SK-N-SH (cell line): ENCODE data around the gene TRIM65. TPM values are rescaled to one million over a fixed set of nuclear protein-coding genes. Genes with fewer than 3 reads are reported as not detected.

Experiments used
- CHD2 ChIP-seq: fragments of 150-350 bp; IDR thresholded peaks from 2 replicates; pipeline ENCODE4 v1.6.1; 2018; ENCODE audit warnings: low read length; ENCODE audit not compliant: partially characterized antibody
- ELF1 ChIP-seq: IDR thresholded peaks from 2 replicates; pipeline ENCODE4 v1.4.0; 2012
- GABPA ChIP-seq: IDR thresholded peaks from 2 replicates; pipeline ENCODE4 v1.4.0; 2012; ENCODE audit warnings: low read depth, mild to moderate bottlenecking
- GATA2 ChIP-seq: sonication (generic); formaldehyde crosslinking; IDR thresholded peaks from 2 replicates; pipeline ENCODE4 v1.5.0; 2020; ENCODE audit warnings: mild to moderate bottlenecking, missing genetic modification reagents
- IRF3 ChIP-seq: fragments of 150-350 bp; IDR thresholded peaks from 2 replicates; pipeline ENCODE4 v1.6.1; 2016; ENCODE audit warnings: mild to moderate bottlenecking, low read depth, low read length
- JUND ChIP-seq: IDR thresholded peaks from 2 replicates; pipeline ENCODE4 v1.4.0; 2012
- MXI1 ChIP-seq: IDR thresholded peaks from 2 replicates; pipeline ENCODE4 v1.6.1; 2012; ENCODE audit warnings: mild to moderate bottlenecking, low read depth, low read length, improper control_type of control experiment
- NFIC ChIP-seq: IDR thresholded peaks from 2 replicates; pipeline ENCODE4 v1.4.0; 2012; ENCODE audit warnings: borderline replicate concordance
- NRF1 ChIP-seq: IDR thresholded peaks from 2 replicates; pipeline ENCODE4 v1.6.1; 2012; ENCODE audit warnings: low read depth, mild to moderate bottlenecking, low read length
- POLR2AphosphoS5 ChIP-seq: IDR thresholded peaks from 2 replicates; pipeline ENCODE4 v1.6.1; 2012; ENCODE audit warnings: low read depth, low read length
- REST ChIP-seq: IDR thresholded peaks from 2 replicates; pipeline ENCODE4 v1.6.1; 2012; ENCODE audit warnings: mild to moderate bottlenecking, low read depth, low read length, moderate library complexity
- RFX5 ChIP-seq: IDR thresholded peaks from 2 replicates; pipeline ENCODE4 v1.6.1; 2012; ENCODE audit warnings: mild to moderate bottlenecking, improper control_type of control experiment, low read length
- RXRA ChIP-seq: IDR thresholded peaks from 2 replicates; pipeline ENCODE4 v1.4.0; 2012; ENCODE audit warnings: low read depth, mild to moderate bottlenecking, borderline replicate concordance
- SIN3A ChIP-seq: IDR thresholded peaks from 2 replicates; pipeline ENCODE4 v1.6.1; 2012; ENCODE audit warnings: low read depth, mild to moderate bottlenecking, low read length, moderate library complexity, borderline replicate concordance
- SMC3 ChIP-seq: IDR thresholded peaks from 2 replicates; pipeline ENCODE4 v1.6.1; 2012; ENCODE audit warnings: low read depth, low read length, improper control_type of control experiment
- TCF12 ChIP-seq: IDR thresholded peaks from 2 replicates; pipeline ENCODE4 v1.4.0; 2012
- USF2 ChIP-seq: fragments of 150-350 bp; IDR thresholded peaks from 2 replicates; pipeline ENCODE4 v1.6.1; 2017; ENCODE audit warnings: antibody characterized with exemption, low read length, low read depth, borderline replicate concordance
- YY1 ChIP-seq: IDR thresholded peaks from 2 replicates; pipeline ENCODE4 v1.4.0; 2012; ENCODE audit warnings: low read depth, mild to moderate bottlenecking
- ZBTB33 ChIP-seq: IDR thresholded peaks from 2 replicates; pipeline ENCODE4 v1.4.0; 2012; ENCODE audit warnings: low read depth, borderline replicate concordance
- polyA plus RNA-seq, 3 experiments: library from polyadenylated mRNA; depleted of rRNA; stranded (reverse); fragments of >200 nt; gene quantifications; 2 replicates each; pipeline ENCODE4 v1.2.3, GENCODE V29; 2012
- TF ChIP-seq, protein P1 (sequence below): fragments of 200-600 bp; sonication (generic); IDR thresholded peaks from 2 replicates; pipeline ENCODE4 v1.6.1; 2017; ENCODE audit warnings: antibody characterized with exemption, mild to moderate bottlenecking, moderate library complexity

The TRIM65 gene
- polyA plus RNA-seq, 1 of the 3 experiments (the other 2 are of a cell fraction): 13.1 TPM

DNA sequence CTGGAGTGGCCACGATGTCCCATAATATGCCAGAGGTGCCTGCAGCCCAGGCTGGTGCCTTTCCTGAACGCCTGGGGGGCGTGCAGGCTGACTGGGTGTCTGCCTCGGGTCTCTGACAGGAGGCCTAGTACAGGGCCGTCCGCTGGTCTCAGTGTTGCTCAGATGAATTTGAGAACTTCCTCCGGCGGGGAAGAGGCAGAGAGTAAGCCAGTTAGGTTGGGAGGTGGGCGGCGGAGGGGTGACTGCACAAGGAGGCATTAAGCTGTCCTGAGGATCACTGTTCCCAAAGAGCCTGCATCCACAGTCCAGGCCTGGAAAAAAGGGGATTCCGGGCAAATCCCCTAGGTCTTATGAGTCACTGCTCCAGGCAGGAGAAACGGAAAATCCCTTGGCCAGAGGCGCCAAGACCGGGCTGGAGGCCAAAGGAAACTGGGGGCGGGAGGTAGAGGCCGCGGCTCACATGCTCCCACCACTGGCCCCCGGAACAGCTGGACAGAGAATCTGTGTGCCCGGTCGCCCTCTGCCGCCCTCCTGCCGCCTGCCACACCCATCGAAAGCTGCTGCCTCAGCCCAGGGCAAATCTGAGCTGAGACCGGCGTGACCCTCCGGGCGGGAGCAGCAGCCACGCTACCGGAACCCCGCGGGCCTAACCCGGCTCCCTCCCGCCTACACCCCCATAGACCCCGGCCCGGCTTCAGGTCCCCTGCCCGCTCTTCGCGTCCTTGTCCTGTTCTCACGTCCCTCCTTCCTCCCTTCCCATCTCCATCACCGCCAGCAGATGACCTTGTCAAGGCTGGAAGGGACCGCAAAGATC lies 19.6 kb downstream of the TRIM65 start (continued):
- TF ChIP-seq ZBTB33: peak; percentile 72
- TF ChIP-seq USF2: no peak
- peak; percentile 100 for TF ChIP-seq NFIC
- TF ChIP-seq TCF12: peak; percentile 85
- no peak for TF ChIP-seq CHD2
- TF ChIP-seq, protein P1, sequence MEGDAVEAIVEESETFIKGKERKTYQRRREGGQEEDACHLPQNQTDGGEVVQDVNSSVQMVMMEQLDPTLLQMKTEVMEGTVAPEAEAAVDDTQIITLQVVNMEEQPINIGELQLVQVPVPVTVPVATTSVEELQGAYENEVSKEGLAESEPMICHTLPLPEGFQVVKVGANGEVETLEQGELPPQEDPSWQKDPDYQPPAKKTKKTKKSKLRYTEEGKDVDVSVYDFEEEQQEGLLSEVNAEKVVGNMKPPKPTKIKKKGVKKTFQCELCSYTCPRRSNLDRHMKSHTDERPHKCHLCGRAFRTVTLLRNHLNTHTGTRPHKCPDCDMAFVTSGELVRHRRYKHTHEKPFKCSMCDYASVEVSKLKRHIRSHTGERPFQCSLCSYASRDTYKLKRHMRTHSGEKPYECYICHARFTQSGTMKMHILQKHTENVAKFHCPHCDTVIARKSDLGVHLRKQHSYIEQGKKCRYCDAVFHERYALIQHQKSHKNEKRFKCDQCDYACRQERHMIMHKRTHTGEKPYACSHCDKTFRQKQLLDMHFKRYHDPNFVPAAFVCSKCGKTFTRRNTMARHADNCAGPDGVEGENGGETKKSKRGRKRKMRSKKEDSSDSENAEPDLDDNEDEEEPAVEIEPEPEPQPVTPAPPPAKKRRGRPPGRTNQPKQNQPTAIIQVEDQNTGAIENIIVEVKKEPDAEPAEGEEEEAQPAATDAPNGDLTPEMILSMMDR: peak; percentile 21; the same call in 1 of the 2 replicates
- TF ChIP-seq RXRA: peak; percentile 70; the same call in 1 of the 2 replicates
- no peak for TF ChIP-seq SMC3
- no peak for TF ChIP-seq GATA2
- peak; percentile 80; the same call in 1 of the 2 replicates for TF ChIP-seq POLR2AphosphoS5
- TF ChIP-seq ELF1: no peak
- peak; percentile 79 for TF ChIP-seq REST
- no peak for TF ChIP-seq IRF3
- TF ChIP-seq YY1: no peak
- TF ChIP-seq JUND: peak; percentile 98
- peak; percentile 55; the same call in 1 of the 2 replicates for TF ChIP-seq SIN3A
- no peak for TF ChIP-seq MXI1
- TF ChIP-seq GABPA: no peak
- no peak for TF ChIP-seq RFX5
- TF ChIP-seq NRF1: no peak
